Stimulated activated CD4-positive, alpha-beta T cell treated with anti-CD3 and anti-CD28 coated beads, TNF-alpha, amount 100 ng/mL, for 48 hours (primary cell): ENCODE results near the gene RABGAP1L.
"Not testable (repeated sequence)": the region's sequence is repeated elsewhere in the genome, so short reads cannot be mapped to it uniquely, and the experiment has no call there.

Source experiments
- DNase-seq, 3 donors: peaks; one replicate each; pipeline ENCODE4 v3.0.0-alpha.2; 2020; ENCODE audit warnings: low read depth in 3 of 3

Gene RABGAP1L

DNA sequence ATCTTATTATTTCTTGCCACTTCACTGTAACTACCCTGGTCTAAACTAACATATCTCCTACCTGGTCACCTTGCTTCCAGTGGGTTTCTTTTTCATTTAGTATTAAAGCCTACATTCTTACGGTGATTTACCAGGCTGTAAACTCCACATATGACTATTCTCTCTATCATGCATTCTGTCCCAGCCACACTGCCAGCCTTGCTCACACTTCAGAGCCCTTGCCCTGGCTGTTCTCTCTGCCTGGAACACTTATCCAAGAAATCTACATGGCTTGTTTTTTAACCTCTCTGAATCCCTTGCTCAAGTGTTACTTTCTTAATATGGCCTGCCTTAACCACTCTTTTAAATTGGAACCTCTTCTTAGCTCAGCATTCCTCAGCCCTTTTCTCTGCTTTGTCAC is 501.2 kb downstream of the RABGAP1L start:
- no peak for DNase-seq

DNA sequence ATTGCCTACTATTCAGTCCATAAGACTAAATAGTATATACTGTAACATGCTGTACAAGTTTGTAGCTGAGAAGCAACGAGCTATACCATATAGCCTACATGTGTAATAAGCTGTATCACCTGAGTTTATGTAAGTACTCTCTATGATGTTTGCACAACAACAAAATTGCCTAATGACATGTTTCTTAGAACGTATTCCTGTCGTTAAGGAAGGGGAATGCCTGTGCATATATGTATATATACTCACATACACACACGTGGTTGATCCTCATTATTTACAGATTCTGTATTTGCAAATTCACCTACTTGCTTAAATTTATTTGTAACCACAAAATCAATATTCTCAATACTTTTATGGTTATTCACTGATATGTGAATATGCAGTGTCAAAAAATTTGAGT is 504.0 kb downstream of the RABGAP1L start:
- no peak for DNase-seq

DNA sequence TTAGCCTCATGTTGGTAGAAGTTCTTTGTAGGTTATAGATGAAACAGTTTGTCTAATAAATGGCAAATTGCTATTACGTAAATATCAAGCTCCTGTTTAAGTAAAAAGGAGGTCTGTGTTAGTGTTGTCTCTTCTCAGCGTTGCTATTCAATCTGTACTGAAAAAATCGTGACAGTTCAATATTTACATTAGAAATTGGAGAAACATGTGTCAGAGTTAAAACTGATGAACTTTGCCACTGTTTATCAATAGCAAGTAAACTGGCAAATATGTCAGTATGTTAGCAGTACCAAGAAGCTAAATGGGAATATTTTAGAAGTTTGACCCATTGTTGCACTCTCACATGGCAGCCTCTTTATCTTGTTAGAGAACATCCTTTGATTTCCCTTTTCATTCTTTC is 506.9 kb downstream of the RABGAP1L start:
- no peak for DNase-seq

DNA sequence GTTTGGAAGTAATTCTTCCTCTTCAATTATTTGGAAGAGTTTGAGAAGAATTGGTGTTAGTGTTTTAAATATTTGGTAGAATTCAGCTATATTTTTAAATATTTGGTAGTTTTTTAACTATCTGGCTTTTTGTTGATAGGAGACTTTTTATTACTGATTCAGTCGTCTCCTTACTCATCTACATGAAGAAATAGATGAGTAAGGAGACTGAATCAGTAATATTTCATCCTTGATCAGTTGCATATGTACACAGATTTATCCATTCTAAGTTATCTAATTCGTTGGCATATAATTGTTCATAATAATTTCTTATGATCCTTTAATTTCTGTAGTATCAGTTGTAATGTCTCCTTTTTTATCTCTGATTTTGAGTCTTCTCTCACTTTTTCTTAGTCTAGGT is 512.5 kb downstream of the RABGAP1L start:
- DNase-seq, result no peak

DNA sequence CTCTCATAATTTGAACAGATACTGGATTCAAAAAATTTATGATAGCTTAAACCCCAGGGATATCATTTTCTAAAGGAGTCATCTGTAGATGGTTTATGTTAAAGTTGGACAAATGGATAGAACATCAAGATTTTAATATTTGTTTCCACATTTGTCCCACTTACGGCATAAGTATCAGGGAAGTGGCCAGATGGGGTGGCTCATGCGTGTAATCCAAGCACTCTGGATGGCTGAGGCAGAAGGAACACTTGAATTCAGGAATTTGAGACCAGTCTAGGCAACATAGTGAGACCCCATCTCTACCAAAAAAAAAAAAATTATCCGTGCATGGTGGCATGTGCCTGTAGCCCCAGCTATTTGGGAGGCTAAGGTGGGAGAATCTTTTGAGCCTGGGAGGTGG is 517.5 kb downstream of the RABGAP1L start:
- no peak for DNase-seq

DNA sequence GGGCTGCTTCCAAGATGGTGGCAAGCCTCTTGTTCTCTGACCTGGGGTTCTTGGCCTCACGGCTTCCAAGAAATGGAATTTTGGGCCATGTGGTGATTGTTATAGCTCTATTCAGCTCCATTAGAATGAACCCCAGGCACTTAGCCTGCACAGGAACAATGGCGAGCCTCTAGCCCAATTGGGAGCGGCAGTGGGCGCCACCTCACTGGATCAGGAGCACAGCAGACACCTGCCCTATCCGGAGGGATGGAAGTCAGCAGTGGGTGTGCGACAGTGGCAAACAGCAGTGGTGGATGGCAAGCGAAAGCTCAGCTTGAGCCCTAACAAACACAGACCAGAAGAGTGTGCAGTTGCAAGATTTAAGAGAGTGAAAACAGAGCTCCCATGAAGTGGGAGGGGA is 519.3 kb downstream of the RABGAP1L start:
- no peak for DNase-seq

DNA sequence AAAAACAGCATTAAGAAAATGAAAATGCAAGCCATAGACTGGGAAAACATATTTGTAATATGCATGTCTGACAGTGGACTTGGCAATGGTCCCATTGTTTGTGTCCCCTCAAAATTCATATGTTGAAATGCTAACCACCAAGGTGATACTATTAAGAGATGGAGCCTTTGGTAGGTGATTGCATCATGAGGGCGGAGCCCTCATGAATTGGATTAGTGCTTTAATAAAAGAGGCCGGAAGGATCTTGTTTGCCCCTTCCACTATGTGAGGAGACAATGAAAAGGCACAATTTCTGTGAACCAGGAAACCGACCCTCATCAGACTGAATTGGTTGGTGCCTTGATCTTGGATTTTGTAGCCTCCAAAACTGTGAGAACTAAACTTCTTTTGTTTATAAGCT is 520.8 kb downstream of the RABGAP1L start:
- DNase-seq, result no peak

DNA sequence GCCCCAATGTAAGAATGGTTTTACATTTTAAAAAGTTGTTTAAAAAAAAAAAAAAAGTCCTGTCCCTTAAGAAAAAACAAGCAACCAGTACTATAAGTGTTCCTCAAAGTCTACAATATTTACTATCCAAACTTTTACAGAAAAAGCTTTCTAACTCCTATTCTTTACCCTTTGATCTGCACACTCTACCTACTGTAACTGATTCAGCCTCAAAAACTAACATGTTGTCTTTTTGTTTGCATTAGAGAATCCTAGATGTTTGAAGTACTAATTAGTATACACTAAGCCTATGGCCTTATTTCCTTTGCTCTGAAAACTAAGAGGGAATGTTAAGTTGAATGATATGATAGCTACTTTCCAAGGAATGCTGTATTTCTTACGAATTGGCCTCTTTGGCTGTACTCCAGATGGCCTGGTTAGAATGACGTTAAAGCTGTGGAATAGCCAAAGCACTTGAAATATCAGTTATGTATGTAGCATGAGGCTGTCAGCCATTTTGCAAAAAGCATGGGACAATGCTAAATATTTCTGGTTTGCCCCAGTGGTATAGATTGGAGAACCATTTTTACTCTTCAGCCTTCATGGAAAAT is 523.2 kb downstream of the RABGAP1L start:
- DNase-seq, result no peak

DNA sequence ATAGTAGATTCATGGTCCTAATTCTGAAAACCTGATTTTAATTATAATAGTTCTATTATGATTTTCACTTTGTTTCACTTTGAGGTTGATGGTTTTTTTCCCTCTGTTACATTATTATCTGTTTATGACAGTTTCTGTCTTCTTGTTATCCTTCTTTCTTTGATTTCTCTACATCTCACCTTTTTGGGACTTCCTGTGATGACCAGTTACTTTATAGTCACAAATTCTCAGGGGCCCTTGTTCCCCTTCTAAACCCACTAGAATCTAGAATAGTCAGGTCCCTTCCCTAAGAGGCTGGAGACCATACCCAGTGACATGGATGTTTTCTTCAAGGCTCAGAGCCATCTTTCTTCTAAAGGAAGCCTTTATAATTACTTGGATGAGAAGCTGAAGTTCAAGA is 526.9 kb downstream of the RABGAP1L start:
- DNase-seq, result no peak

DNA sequence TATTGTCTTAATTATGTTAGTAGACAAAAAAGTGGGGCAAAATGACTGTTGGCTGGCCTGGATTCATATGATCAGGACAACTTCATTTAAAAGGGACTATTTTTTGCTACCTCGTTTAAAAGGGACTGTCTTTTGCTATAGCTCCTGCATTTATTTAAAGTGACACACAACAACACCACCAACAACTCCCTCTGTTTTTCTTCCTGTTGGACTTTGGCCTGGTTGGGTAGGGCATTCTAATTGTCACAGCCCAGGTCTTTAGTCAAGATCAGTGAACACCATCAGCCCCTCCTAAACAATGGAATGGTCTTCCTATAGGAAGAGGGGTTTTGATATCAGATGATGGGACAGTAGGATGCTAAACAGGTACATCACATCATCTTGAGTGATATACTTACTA is 530.2 kb downstream of the RABGAP1L start:
- no peak for DNase-seq

DNA sequence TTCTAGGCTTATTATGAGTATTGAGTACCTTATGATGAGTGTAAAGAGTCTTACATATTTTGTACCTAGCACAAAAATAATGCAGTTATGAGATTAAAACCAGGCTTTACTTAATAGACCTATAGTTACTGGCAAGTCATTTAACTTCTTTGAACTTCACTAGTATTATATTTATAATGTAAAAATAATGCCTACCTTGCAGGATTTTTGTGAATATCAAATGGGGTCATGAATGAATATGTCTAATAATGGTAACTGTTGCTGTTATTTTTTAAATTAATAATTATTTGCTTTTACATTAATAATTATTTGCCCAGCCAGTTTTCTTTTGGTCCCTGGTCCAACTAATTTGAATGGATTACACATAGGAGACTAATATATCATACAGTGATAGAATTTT is 530.9 kb downstream of the RABGAP1L start:
- no peak for DNase-seq

DNA sequence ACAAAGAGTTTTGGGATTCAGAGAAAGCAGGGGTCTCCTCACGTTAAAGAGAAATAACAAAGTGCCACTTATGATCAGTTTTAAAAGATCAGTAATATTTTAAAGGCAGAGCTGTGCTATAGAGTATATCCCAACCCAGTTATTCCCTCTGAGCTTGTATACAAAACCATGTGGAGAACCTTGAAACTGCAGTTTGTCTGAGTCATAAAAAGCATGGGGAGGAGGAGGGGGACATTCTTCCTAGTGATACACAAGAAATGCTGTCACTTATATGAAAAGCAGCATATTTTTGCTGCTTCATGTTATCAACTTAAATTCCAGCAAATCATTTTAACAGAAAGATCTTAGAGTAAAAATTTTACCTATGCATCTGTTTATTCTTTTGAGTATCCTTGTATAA is 533.0 kb downstream of the RABGAP1L start:
- no peak for DNase-seq

DNA sequence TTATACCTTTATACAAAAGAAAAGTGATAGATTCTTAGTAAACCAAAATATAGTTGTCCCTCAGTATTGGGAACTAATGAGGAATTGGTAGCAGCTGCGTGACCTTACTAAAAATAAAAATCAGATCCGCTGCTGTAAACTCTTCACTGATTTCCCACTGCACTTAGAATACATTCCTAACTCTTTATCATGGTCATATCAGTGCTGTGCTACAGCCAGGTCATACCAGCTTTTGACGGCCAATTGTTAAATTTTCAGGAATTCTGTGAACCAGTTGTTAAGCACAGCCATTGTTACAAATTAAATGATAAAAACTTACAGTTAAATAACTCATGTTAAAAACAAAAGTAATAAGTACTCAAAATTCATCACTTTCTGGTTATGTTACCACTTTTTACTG is 533.8 kb downstream of the RABGAP1L start:
- no peak for DNase-seq

DNA sequence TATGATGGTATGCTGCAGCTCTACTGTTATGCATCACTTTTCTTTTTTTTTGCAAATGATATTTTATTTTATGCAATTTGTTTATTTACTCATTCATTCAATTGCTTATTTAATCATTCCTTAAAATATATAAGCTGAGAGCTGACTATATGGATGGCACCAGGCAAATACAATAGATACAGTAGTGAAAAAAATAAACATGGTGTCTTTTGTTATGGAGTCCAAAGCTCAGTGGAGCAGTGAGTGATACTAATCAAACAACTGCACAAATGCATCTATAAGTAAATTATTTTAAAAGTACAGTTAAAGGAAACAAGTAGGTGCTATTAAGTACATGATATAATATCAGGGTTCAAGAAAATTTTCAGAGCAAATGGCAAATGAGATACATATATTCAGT is 534.2 kb downstream of the RABGAP1L start:
- not testable (repeated sequence) for DNase-seq

DNA sequence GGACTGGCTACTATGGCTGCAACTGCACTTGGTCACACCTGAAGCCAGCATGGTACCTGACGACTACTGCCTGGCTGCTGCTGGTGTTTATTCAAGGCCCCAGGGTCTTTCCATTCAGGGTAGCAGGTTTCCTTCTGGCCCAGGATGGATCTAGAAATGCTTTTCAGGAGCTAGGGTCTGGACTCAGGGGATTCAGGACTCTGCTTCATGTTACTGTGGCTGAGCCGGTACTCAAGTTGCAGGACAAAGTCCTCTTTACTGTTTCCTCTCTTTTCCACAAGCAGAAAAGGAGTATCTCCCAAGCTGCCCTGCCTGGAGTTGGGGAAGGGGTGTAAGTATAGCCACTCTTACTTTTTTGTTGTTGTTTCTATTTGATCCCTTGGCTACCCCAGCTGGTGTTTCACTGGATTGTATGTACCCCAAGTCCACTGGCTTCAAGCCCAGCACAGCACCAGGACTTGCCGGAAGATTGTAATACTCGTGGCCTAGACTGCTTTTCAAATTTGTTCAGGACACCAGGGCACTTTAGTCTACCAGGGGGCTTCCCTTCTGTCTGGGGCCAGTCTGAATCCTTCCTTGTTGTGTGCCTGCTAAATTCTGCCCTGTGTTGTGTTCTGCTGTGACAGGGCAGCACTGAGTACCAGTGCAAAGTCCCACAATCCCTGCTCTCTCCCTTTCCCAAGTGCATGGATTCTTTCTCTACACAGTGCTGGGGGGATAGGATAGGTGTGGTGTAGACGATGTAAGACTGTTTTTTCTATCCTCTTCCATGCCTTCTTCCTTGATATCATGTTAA is 536.9 kb downstream of the RABGAP1L start:
- DNase-seq, result no peak

DNA sequence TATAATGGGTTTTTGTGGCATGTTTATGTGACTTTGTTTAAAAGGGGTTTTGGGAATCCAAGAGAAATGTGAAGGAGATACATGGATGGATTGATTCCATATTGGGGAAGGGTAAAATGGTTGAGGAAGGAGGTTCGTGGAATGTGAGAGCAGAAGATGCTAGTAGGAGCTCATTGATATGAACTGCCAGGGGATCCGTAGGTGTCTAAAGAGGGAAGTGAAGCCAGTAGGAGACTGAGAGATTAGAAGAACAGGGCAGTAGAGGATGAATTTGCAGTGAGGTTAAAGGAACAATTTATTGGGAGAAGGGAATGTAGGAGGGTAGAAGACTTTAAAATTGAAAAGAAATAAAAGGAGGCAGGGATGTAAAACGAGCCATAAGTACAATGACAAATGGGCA is 541.0 kb downstream of the RABGAP1L start:
- no peak for DNase-seq

DNA sequence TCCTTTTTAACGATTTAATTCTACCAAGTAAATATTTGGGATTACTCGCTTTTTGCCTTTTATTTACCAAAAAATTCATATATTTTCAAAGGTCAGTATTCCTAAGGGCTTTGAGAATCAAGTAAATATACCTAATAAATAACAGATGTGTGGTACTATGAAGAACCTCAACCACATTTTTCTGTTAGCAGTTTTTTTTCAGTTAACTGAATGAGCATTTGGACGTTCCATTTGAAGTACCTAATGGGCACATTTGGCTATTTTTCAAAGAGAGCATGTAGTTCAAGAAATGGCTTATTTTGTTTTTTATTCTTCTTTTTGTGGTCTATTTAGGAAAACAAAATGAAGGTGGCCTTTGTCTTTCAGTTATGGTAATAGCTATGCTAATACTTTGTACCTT is 541.5 kb downstream of the RABGAP1L start:
- no peak for DNase-seq

DNA sequence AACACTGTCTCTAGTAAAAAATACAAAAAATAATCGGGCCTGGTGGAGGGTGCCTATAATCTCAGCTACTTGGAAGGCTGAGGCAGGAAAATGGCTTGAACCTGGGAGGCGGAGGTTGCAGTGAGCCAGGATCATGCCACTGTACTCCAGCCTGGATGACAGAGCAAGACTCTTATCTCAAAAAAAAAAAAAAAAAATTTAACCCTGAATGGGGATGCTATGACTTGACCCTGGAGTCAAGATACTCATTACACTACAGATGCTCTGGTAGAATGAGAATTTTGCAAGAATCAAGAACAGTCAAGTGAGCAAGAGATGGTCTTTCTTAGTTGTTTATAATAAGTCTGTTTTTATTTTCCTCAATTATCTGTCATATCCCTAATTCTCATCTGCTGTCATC is 542.2 kb downstream of the RABGAP1L start:
- DNase-seq, result no peak

DNA sequence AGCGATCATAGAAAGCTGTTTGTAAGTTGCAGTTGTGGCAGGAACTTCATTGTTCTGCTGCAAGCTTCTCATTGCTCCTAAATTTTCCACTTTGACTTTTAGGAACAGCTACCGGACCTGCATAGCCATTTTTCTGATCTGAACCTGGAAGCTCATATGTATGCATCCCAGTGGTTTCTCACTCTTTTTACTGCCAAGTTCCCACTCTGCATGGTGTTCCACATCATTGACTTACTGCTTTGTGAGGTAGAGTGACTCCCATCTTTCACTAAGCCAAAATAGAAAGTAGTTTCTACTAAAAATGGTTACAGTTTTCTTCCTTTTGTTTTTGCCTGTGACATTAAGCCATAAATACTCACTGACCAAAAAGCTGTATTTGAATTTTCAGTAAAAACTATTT is 542.7 kb downstream of the RABGAP1L start:
- no peak for DNase-seq

DNA sequence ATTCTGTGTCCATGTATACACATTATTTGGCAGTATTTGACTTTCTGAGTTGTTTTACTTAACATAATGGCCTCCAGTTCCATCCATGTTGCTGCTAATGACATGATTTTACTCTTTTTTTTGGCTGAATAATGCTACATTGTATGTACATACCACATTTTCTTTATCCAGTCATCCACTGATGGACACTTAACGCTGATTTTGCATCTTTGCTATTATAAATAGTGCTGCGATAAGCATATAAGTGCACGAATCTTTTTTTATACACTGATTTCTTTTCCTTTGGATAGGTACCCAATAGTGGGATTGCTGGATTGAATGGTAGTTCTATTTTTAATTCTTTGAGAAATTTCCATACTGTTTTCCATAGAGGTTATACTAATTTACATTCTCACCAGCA is 544.0 kb downstream of the RABGAP1L start:
- DNase-seq, result no peak

DNA sequence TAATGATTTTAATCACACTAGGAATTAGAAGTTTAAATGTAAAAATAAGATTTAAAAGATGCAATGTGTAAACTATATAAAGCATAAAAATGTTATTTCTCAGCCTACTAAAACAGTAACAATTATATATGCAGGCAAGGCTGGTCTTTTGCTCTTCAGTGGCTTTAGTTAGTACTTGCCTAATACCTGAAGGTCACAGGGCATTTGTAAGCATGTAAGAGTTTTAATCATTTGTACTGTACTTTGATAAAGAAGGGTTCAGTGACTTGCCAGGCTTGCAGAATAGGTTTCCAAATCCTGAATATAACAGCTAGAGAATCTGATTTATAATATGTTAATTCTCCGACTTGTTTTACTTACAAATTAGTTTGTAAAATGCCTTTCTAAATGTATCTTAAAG is 545.0 kb downstream of the RABGAP1L start:
- no peak for DNase-seq

DNA sequence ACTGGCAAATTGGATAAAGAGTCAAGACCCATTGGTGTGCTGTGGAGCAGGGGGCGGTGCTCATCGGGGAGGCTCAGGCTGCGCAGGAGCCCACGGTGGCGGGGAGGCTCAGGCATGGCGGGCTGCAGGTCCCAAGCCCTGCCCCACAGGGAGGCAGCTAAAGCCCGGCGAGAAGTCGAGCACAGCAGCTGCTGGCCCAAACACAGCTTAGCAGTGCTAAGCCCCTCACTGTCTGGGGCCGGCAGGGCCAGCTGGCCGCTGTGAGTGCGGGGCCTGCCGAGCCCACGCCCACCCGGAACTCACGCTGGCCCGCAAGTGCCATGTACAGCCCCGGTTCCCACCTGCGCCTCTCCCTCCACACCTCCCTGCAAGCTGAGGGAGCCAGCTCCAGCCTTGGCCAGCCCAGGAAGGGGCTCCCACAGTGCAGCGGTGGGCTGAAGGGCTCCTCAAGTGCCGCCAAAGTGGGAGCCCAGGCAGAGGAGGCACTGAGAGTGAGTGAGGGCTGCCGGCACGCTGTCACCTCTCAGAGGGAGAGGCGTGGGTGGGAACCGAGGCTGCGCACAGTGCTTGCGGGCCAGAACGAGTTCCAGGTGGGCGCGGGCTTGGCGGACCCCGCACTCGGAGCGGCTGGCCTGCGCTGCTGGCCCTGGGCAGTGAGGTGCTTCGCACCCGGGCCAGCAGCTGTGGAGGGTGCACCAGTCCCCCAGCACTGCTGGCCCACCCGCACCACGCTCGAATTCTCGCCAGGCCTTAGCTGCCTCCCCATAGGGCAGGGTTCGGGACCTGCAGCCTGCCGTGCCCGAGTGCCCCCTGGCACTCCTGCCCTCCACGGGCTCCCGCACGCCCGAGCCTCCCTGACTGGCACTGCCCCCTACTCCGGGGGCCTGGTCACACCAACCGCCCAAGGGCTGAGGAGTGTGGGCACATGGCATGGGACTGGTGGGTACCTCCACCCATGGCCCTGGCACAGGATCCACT is 551.8 kb downstream of the RABGAP1L start:
- DNase-seq, result no peak

DNA sequence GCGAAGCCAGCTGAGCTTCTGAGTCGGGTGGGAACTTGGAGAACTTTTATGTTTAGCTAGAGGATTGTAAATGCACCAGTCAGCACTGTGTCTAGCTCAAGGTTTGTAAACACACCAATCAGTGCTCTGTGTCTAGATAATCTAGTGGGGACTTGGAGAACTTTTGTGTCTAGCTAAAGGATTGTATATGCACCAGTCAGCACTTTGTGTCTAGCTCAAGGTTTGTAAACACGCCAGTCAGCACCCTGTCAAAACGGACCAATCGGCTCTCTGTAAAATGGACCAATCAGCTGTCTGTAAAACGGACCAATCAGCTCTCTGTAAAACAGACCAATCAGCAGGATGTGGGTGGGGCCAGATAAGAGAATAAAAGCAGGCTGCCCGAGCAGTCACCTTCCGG is 552.5 kb downstream of the RABGAP1L start:
- DNase-seq, result not testable (repeated sequence)
